ENCODE measurements around the gene CD151.

CD151 gene

DNA sequence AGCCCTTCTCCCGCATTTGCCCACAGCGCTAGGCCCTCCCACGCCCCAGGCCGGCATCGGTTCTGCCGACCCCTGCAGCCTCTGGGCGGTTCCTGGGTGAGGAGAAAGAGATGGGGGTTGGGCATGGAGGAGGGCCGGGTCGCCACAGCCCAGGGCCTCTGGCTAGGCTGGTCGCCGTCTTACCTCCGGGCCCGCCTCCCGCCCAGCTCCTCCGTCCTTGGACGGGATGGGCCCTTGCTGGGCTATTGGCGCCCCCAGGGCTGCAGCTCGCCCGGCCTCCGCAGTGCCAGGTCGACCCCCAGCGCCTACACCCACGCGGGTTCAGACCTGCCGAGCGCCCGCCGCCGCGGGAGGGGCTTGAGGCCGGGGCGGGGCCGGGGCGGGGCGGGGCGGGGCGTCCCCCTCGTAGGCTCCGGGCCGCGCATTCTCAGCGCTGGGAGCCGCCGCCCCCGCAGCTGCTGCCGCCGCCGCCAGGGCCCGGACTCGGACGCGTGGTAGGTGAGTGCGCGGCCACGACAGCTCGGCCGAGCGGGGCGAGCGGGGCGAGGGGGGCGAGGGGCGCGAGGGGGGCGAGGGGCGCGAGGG, at the start of gene CD151:
Gene CD151 (plus strand): TSS at position 424 of the 585 bp plus-strand sequence. CDS start 3,118 bp downstream, outside the sequence.
- DNase-seq (ENCODE audit: low spot score), result no peak

DNA sequence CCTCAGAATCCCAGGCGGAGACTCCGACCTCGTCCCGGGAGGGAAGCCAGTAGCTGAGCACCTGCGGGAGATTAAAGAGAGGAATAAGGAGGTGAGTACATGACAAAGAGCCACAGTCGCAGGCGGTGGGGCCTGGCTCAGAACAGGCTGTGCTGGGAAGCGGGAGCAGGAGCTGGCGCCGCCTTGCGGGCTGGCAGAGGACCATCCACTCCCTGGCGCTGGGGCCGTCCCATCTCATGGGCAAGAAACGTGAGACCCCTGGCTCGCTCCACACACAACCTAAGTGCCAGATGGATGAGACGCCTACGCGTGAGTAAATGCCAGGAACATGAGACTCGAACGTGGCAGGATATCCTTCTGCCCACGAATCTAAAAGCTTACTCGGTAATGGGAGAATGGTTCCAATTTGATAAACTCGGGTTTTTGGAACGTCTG, 49.2 kb upstream of the CD151 start:
- peak; percentile 96 for DNase-seq (ENCODE audit: low spot score)

DNA sequence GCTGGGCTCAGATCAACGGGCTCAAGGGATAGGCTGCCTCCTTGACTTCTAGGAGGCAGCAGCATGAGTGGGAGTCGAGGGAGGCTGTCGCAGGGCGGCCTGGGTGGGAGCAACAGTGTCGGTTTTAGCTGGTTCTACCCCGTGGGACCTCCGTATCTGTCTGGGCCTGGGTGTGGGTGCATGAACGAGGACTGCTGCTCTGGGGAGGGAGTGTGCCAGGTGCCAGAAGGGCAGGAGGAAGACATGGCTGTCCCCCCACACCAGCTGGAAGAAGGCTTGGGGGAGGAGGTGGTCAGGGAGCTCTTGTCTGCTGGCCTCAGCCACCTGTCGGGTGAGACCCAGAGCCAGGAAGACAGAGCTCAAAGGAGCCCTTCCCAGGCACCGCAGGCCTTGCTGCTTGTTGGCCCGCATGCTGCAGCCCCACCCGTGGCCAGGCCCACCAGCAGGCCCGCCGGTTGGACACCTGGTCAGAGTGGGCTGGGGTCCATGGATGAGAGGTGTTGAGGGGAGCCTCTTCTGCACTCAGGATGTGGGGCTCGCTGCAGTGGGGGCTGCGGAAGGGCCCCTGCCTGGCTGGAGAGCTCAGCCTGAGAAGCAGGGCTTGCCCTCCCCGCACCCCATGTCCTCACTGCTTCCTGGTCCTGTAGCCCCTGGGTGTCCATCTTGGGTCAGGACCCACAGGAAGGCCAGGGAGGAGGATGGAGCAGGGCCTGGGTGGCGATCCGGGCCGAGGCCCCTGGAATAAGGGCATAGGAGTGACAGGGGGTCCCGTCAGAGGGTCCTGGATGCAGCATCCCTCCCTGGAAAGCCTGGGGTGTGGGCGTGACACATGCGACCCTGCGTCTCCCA, 46.3 kb upstream of the CD151 start:
- peak; percentile 65 for DNase-seq (ENCODE audit: low spot score)

DNA sequence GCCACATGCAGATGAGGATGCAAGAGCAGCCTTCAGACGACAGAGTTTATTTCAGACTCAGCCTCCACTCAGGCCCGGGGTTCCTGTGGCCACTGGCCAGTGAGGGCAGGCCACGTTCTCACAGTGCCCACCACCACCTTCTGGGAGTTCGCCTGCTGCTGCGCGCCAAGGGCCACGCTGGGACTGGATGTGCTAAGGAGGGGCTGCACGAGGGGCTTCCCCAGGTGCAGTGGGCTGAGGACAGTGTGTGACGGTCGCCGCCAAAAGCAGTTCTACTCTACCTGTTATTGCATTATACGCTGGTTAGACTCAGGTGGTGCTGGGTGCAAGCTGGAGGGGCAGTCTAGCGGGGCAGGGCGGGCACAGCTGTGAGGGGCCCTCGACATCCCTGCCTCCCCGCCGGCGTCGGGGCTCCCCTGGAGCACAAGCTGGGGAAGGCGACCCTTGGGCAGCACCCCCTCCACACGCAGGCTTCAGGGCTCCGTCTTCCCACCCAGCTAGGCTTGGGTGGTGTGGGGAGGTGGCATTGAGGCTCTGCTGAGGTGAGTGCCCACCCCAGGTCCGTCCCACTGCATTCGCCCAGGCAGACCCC, 45.6 kb upstream of the CD151 start:
- no peak for DNase-seq (ENCODE audit: low spot score)

- DNase-seq (ENCODE audit: low spot score), result no peak
These were observed 44.6 kb upstream of the CD151 start for GRCh38 chr11:788009-788640.

DNA sequence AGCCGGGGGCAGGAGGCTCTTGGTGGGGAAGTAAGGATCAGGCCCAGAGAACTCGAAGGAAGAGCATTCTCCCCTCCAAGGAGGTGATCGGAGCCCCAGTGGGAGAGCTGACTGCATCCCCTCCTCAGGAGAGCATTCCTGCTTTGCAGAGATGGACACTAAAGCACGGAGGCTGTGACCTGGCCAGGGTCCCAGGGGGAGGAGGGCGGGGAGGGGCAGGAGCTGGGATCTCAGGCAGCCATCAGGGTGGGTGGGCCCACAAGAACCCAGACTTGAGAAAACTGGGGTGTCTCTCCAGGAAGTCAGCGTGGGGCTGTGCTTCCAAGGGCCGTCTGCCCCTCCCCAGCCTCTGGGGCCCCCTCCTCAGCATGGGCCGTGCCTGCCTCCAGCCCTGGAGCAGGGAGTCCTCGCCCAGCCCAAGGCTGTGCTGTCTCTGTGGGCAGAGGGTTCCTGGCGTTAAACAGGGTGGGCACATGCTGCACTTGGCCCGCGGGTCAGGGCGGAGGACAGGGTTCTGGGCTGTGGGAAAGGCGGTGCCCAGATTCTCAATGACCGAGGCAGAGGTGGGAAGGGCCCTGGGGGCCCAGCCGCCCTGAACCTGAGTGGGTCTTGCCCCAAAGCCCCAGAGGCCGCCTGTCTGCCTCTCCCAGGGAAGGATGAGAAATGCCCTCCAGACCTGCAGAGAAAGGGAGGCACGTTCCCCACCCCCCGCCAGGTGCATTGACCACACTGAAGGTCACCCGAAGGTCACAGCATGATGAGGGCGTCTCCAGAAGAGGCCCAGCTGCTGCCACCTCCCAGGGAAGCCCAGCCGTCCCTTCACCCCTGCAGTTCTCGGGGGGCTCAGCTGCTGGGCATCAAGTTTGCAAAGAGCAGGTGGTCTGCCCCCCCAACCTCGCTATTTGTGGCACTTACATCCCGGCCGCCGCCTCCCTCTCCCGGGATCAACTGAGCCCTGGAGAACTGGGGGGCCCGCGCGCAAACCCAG, 43.5 kb upstream of the CD151 start:
- DNase-seq (ENCODE audit: low spot score), result no peak

- peak; percentile 71 for DNase-seq (ENCODE audit: low spot score)
These were observed 42.8 kb upstream of the CD151 start, which contains the start of gene CEND1 for GRCh38 chr11:789943-790342. TSS of gene CEND1 (minus strand) at chr11:790090. CDS start at chr11:788576, 1,514 bp downstream.

DNA sequence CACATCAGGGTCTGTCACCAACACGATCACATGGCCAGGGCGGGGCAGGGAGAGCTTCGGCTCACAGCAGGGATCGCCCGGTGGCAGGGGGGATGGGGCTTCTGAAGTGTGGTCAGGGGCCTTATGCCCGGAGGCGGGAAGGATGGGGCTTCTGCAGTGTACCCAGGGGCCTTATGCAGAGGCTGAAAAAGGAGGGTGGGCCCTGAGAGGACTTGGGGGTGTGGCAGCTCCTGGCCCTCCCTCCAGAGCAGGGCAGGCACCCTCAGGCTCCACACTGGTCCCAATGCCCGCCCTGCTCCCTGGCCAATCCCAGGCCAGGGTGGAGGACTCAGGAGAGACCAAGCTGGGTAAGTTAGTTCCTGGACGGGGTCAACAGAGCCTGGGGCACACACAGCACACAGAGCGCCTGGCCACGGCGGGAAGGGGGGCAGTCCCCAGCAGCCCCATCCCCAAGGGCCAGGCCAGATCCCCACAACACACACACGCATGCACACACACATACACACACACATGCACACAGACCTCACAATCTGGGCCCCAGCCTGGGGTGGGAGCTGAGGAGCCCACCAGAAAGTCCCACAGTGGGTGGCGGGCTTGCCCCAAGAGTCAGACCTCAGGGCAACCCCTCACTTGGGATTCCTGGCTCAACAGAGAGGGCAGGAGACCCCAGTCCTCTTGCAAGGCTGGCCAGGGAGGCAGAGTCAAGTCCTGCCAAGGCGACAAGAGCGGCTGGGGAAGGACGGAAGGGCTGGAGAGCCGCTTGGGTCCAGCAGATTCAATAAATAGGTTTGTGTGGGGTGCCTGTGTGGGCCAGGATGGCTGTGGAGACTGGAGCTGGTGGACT, 41.8 kb upstream of the CD151 start:
- peak; percentile 80 for DNase-seq (ENCODE audit: low spot score)

- no peak for DNase-seq (ENCODE audit: low spot score)
These were observed 40.9 kb upstream of the CD151 start for GRCh38 chr11:791658-792534.

- DNase-seq (ENCODE audit: low spot score), result no peak
These were observed 40.3 kb upstream of the CD151 start for GRCh38 chr11:792535-792821.

GRCh38 chr11:792873-793272, 39.9 kb upstream of the CD151 start:
- no peak for DNase-seq (ENCODE audit: low spot score)

- DNase-seq (ENCODE audit: low spot score), result peak; percentile 95
These were observed 39.2 kb upstream of the CD151 start for GRCh38 chr11:793556-793955.

DNA sequence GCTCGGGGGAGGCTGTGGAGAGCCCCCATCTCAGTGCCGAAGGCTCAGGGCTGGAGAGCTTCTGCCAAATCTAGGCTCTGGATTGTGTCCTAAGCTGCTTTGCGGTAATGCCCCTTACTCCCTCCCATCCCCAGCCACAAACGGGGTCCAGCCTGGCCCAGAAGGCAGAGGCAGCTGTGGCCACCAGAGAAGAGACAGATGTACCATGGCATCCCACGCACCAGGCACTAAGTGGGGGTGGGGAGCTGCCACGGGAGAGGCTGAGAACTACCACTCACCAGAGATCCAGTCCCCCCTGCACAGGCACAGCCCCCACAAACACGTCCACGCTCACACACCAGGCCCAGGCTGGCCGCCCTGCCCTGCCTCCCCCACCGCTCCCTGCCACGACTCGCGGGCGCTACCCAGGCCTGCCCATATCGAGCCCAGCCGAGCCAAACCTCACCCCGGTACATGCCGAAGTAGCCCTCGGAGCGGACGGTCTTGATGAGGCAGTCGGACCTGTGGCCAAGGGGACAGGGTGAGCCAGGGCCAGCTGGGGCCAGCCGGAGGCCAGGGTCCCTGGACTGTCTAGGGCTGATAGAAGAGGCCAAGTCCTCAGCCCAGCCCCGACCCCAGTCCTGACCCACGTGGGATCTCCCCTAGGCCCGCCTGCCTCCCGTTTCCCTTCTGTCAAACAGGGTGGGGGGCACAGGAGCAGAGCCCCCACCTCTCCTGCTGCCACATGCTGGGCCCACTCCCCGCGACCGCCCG, 38.6 kb upstream of the CD151 start:
- DNase-seq (ENCODE audit: low spot score), result no peak

DNA sequence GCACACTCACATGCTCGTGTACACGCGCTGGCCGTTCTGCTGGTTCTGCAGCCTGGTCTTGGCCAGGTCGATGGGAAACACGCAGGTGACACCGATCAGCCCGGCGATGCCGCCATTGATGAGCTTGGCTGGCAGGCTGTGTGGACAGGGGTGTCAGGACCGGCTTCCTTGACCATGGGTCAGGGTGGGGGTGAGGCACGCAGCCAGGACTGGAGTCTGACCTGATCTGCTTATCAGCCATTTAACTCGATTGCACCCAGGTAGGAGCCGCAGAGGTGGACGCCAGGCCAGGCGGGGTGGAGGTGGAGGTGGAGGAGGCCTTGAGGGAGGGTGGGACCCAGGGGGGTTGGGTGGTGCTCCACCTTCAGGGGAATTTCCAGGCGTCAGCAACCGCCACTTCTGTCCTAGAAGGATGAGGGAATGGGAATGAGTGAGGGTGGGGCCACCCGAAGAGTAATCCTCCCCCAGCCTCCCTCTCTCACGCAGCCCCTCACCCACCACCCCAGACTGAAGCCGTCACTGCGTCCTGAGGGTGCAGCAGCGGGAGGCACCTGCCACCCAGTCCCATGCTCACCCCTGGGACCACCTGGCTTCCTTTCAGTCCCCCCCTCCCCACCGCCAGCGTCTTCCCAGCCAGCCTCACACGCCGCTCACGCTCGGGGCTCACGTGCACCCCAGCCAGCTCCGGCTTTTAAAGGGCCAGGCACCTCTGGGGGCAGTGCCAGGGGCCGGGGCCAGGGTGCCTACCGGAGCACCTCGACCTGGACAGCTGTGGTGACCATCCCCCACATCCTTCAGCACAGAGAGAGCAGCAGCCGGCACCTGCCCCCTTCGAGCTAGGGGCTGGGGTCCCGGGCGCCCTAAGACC, 37.8 kb upstream of the CD151 start:
- peak; percentile 65 for DNase-seq (ENCODE audit: low spot score)

DNA sequence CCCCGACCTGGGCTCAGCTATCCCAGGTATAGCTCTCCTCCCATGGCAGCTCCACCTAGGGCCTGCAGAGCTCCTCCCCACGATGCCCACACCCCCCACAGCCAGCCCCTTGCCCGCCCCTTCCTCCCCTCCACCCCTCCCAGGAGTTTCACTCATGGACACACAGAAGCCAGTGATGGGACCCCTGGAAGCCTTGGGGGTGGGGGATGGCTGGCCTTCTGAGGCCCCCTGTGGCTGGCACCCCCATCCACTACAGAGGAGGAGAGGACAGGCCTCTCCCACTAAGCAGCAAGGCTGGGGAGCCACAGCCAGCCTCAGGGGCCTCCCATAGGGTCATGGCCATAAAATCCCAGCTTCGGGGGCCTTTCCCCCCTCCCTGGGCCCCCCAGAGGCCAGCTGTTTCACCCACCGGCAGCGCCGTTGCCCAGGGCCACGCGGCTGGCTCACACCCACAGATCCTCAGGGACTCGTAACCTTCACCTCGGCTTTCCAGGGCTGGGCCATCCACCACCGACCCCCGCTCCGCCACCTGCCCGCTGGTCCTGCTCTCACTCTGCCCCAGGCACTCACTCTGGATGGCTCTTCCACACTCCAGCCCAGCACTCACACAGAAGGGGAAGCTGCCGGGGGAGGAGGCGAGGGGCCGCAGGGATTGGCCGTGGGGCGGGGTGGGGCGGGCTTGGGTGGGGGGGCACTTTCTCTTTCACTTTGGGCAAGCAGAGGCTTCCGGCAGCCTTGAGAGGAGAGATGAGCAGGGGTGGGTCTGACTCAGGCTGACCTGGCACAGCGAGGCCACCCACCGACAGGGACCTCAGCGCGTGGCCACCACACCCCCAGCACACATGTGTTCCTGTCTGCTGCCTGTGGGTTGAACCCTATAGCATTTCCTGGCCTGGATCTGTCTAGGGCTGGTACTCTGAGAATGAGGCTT, 36.9 kb upstream of the CD151 start:
- DNase-seq (ENCODE audit: low spot score), result peak; percentile 58

DNA sequence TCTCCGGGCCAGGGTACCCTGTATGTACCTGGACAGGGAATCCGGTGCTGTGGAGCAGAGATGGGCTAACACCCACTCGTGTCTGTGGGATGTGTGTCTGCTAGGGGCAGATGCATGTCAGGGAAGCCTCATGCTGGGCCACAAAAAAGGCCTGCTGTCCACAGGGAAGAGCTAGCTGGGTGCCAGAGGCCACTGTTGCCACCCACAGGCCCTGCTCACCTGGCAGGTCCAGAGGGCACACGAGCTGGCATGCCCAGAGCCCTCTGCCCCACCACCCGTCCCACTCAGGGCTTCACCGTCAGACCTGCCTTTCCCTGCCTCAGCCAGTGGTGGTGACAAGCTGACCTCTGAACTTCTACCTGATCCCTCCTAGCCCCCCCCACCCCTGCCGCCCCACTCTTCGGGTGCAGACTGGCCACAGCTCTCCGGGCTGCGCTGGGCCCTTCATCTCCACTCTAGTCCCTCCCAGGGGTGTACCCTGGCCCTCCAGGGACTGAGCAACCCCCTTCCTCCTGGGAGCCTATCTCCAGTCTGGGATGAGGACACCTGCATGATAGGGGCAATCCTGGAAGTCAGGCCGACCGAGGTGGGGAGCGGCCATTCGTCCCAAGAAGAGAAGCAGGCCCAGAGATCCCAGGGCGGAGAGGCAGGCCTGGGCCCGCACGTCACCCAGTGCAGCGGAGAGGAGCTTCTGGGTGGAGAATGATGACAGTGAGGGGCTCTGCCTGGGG, 36.0 kb upstream of the CD151 start:
- no peak for DNase-seq (ENCODE audit: low spot score)

Measured in cerebellar cortex (tissue), 1 donor.